Ammon's horn (tissue), 1 donor: ENCODE measurements around the gene TSC2.
"Not testable (repeated sequence)": the region's sequence is repeated elsewhere in the genome, so short reads cannot be mapped to it uniquely, and the experiment has no call there.

Experiments used
- DNase-seq: peaks from one replicate; pipeline ENCODE4 v3.0.0-alpha.2; 2016; ENCODE audit warnings: low spot score

The TSC2 gene

GRCh38 chr16:2086106-2086742, 38.4 kb downstream of the TSC2 start:
- DNase-seq = no peak

- no peak for DNase-seq
Measured at GRCh38 chr16:2086812-2087747, 39.3 kb downstream of the TSC2 start.

GRCh38 chr16:2087748-2088631, 40.2 kb downstream of the TSC2 start:
- no peak for DNase-seq

- DNase-seq = no peak
Measured at GRCh38 chr16:2088759-2089358, 41.1 kb downstream of the TSC2 start.

DNA sequence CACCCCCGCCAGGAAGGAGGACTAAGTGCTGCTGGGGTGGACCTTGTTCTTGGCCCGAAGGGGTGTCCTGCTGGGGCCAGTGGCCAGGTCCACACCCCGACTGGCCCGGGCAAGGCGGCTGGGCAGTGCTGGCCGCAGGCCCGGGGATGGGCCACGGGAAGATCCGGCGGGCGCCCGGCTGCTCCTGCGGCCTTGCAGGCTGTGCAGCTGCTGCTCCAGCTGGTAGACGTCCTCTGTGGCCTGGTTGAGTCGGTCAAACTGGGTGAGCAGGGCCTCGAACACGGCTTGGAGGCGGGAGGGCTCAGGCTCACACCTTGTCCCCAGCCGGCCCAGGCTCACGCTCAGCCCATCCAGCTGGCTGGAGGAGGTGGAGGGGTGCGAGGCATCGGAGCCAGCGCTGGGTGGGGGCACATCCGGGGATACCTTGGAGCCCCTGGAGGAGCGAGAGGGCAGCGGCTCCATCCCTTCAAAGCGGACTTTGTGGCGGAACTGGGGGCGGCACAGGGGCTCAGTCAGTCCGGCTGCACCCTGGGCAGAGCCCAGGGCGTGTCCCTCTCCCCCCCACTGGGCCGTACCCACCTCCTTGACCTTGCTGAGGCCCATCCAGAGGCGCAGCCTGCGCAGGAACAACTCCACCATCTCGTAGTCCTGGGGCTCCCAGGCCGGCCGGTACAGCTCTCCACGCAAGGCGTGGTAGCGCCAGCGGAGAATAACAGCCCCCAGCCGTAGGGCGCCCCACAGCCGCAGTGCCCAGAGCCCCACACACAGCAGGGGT, 42.1 kb downstream of the TSC2 start:
- DNase-seq = no peak

- DNase-seq = no peak
Measured at GRCh38 chr16:2090481-2090776, 42.6 kb downstream of the TSC2 start.

DNA sequence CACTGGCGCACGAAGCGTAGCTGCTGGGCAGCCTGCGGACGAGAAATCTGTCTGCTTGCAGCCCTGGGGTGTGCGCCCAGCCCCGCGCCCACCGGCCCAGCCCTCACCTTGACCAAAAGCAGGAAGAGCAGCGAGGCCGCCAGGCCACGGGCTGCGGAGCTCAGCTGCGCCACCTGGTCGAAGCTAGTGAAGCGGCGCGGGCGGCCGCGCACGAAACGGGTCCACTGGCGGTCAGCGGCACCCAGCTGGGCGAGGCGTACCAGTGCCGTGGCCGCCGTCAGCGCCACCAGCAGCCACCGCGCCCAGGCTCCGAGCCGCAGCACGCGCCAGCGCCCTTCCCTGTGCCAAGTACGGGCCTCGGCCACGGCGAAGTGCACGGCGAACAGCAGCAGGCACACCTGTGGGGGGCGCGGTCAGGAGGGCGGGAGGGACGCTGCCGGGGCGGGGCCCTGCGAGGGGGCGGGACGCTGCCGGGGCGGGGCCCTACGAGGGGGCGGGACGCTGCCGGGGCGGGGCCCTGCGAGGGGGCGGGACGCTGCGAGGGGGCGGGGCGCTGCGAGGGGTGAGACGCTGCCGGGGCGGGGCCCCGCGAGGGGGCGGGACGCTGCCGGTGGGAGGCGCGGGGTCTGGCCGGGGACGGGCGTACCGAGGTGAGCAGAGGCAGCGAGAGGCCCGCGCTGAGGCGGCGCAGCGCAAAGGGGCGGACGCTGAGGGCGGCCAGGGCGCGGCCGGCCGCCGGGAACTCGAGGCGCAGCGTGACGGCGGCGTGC, 43.2 kb downstream of the TSC2 start:
- no peak for DNase-seq

DNA sequence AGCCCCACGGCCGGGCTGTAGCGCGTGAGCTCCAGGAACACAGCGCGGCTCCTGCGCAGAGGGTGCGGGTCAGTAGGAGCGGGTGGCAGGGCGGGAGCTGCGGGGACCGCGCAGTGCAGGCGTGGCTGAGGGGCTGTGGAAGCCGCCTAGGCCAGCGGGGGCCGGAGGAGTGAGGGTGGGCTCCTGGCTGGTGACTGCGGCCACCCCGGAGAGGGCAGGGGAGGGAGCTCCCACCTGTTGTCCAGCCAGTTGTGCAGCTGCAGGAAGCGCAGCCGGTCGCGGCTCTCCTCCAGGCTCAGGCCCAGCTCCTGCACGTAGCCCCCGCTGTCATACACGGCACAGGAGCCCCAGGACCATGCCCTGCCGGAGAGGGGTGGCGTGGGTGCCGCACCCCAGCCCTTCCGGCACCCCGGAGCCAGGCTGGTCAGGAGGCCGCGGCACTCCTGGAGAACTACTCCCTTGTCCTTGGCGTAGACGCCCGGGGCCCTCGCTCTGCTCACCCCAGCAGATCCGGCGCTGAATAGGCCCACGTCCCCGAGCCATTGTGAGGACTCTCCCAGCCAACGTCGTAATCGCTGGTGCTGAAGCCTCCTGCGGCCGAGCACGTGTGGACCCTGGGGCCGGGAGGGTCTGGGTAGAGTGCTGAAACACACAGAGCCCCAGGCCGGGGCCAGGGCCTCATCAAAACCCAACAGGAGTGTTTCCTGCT, 43.9 kb downstream of the TSC2 start:
- no peak for DNase-seq

- DNase-seq = no peak
Measured at GRCh38 chr16:2092256-2092620, 44.5 kb downstream of the TSC2 start.

DNA sequence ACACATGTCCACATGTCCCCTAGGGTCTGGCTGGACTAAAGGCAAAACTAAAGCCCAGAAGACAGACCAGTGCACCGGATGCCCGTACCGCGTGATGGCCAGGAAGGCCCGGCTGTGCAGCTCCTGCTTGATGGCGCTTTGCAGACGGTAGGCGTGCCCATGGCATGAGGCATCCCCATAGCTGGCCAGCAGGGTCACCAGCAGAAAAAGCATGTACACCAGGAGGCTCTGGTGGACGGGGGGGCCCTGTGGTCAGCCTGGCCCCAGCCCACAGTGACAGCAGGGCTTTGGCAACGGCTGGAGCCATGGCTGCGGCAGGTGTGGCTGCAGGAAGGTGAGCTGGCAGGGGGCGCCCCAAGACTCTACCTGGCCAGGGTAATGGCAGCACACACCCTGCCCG, 45.1 kb downstream of the TSC2 start:
- DNase-seq = no peak

DNA sequence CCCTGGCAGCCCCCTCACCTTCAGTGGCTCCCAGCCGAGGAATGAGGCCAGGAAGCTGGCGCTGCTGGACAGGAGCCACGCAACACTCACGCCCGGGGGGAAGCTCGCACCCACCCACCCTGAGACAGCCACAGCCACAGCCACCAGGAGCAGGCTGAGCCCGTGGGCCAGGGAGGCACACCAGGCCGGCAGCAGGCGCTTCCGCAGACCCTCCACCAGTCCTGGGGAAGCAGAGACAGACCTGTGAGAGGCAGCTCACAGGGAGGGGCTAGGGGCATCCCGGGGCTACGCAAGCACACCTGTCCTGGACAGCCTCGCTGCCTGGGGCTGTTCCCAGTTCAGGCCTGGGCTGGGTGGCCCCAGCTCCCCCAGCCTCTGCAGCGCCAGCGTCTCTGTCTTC, 46.0 kb downstream of the TSC2 start:
- no peak for DNase-seq

- DNase-seq = no peak
Measured at GRCh38 chr16:2095315-2095853, 47.6 kb downstream of the TSC2 start.

- DNase-seq = no peak
Measured at GRCh38 chr16:2095918-2096582, 48.3 kb downstream of the TSC2 start.

DNA sequence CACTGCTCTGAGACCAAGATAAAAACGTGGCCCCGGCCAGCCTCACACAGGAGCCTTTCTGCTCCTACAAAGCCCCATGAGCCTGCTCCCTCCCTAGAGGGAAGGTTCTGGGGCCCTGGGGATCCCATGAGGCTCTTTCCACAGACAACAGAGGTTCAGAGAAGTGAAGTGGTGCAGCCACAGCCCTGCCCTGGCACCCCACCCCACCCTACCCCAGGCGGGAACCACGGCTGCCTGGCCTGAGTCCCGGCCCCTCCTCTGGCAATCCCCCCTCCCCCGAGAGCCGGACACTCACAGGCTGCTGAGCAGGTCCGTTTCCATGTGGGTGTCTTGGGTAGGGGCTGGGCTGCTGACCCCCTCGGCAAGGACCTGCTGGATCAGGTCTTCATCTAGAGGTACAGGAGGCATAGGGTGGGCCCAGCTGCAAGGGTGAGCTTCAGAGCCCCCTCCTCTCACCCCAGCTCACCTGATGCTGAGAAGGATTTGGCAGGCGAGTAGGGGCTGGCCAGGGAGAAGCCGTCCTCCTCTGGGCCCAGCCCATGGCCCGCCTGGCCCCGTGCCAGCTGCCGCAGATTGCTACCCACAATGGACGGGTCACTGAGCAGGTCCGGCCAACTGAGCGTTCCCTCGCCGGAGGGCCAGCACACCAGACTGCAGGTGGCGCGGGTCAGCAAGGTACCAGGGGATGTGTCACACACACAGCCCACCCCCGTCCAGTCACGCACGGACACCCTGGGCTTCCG, 49.2 kb downstream of the TSC2 start:
- DNase-seq = no peak

DNA sequence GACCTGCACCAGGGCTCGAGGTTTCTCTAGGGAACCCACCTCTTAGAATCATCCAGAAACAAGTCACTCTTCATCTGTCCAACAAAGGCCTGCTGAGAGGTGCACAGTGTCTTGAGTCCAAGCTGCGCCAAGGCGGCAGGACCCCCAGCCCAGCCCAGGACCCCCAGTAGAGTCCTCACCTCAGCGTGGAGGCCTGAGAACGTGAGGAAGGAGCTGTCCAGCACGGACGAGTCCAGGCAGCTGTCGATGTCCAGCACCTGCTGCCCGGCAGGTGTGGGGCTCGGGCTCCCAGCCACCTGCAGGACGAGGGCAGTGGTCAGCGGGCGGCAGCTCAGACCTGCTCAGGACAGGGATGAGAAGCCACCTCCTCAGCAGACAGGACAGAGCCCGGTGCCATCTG, 49.9 kb downstream of the TSC2 start:
- DNase-seq = not testable (repeated sequence)

DNA sequence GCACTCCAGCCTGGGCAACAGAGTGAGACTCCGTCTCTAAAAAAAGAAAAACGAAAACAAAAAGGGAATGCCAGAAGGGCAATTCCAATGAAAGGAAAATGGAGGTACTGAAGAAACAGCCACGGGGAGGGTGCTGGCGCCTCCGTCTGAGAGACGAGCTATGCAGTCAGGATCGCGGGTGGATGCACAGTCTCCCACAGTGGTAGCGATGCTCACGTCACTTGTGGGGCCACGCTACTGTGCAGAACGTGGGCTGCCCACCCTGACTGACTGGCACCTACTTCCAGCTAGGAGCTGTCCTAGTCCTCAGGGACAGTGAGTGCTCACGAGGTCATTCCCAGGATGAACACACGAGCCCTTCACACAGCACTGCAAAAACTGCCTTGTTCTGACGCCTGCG, 53.8 kb downstream of the TSC2 start:
- not testable (repeated sequence) for DNase-seq

- DNase-seq = no peak
Measured at GRCh38 chr16:2102471-2102870, 54.7 kb downstream of the TSC2 start.

- not testable (repeated sequence) for DNase-seq
Measured at GRCh38 chr16:2104464-2104863, 56.7 kb downstream of the TSC2 start.
